Kidney (tissue), 14 donors: ENCODE results near the gene AUTS2. TPM values are rescaled to one million over a fixed set of nuclear protein-coding genes. Genes with fewer than 3 reads are reported as not detected.
A peak's percentile ranks its signal among the peaks of the same experiment; 100 is the strongest.

ENCODE experiments used
- DNase-seq, 5 donors: peaks; one replicate each; pipeline ENCODE4 v3.0.0-alpha.2; 2013 to 2020
- FAIRE-seq: peaks from 2 replicates; lab custom pipeline; 2012; peaks lifted over from hg19 to GRCh38; lab: Jason Lieb, UNC
- H3K27ac ChIP-seq, 2 donors: one replicate each; pipeline ENCODE4 v1.7.0; 2013; ENCODE audit warnings: low read depth in 2 of 2, low read length in 2 of 2, inconsistent platforms in 1 of 2
- H3K27me3 ChIP-seq: one replicate; pipeline ENCODE4 v1.7.1; 2013; ENCODE audit warnings: low read length, inconsistent platforms; ENCODE audit not compliant: control insufficient read depth, insufficient read depth
- H3K36me3 ChIP-seq, 3 donors: one replicate each; pipeline versions ENCODE4 v1.7.0 to v1.7.1; 2013; ENCODE audit warnings: low read length in 3 of 3, control low read depth in 1 of 3, inconsistent platforms in 1 of 3; ENCODE audit not compliant: insufficient read depth in 3 of 3, control insufficient read depth in 2 of 3
- H3K4me1 ChIP-seq, 3 donors: one replicate each; pipeline versions ENCODE4 v1.7.0 to v1.7.1; 2013; ENCODE audit warnings: low read length in 3 of 3, inconsistent platforms in 1 of 3, low read depth in 1 of 3; ENCODE audit not compliant: control insufficient read depth in 2 of 3, insufficient read depth in 2 of 3
- H3K4me3 ChIP-seq, 3 donors: one replicate each; pipeline versions ENCODE4 v1.7.0 to v1.8.1; 2013; ENCODE audit warnings: low read length in 3 of 3, control low read depth in 1 of 3, inconsistent platforms in 1 of 3
- H3K9ac ChIP-seq, 3 donors: one replicate each; pipeline versions ENCODE4 v1.7.0 to v1.7.1; 2013; ENCODE audit warnings: low read length in 3 of 3, control low read depth in 1 of 3, inconsistent platforms in 1 of 3
- H3K9me3 ChIP-seq, 3 donors: one replicate each; pipeline versions ENCODE4 v1.7.0 to v1.7.1; 2013; ENCODE audit warnings: low read length in 3 of 3, control low read depth in 1 of 3, inconsistent platforms in 1 of 3; ENCODE audit not compliant: control insufficient read depth in 2 of 3, insufficient read depth in 1 of 3
- intact Hi-C: fragments of 100-400 bp; cut with DNase I; formaldehyde crosslinking; loops from one replicate; pipeline ENCODE4 v1.11.1; 2022
- polyA plus RNA-seq: library from polyadenylated mRNA; stranded (reverse); fragments of 350-450 nt; fragmentation: Illumina TruSeq; extraction: RNeasy Lipid Tissue Mini Kit (QIAGEN cat#74804); gene quantifications from one replicate; pipeline ENCODE4 v1.2.3, GENCODE V29; 2014; ENCODE audit warnings: low read depth, low replicate concordance; ENCODE audit not compliant: insufficient read depth
- total RNA-seq: library from RNA; stranded (reverse); fragmentation: NEBNext Ultra II Directional; extraction: Animal tissue kit (Norgen Biotek cat#: 25700); gene quantifications from one replicate; pipeline ENCODE4 v1.2.1, GENCODE V29; 2021
- TF ChIP-seq, protein P1 (sequence below): IDR thresholded peaks from 3 replicates; pipeline ENCODE4 v1.5.1; 2012; ENCODE audit warnings: mild to moderate bottlenecking, moderate library complexity, borderline replicate concordance; ENCODE audit not compliant: insufficient read depth; ENCODE audit errors: extremely low read depth
- donor health status: control.
- donor health status: control.
- donor health status: control.
- donor health status: control.
- donor health status: control.
- donor health status: DM: yes; HTN: yes; CAD: no.
- donor health status: Normal renal cell carcinoma (clear cell type).

The AUTS2 gene
- total and polyA plus RNA-seq, 2 donors from 2014 or later, result 5.2 to 33.8 TPM

DNA sequence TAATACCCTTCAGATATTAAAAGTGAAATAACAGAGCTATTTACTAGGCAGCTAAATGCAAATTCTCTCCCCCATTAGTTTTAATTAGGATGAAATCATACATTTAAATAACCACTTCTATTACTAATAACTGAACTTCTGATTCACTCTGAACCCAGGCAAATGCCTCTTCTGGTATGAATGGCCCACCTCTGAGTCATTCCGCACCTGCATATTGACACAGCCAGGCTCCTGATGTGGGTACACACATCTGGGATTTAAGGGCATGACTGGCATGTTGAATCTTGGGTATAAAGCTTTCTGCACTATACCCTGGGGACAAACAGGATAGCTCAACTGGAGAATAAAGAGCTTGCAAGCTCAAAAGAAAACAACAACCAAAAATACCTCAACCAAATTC lies 140.9 kb downstream of the AUTS2 start:
- DNase-seq (no peak), FAIRE-seq (no peak)
- no peaks in the 10 kb centered on the region for H3K36me3 ChIP-seq
- no peaks in the 10 kb centered on the region for H3K4me1 ChIP-seq
- no peak overlapping the region for H3K4me3 ChIP-seq
- H3K9me3 ChIP-seq, result no peaks in the 10 kb centered on the region
- H3K27ac ChIP-seq, result no peak overlapping the region
- TF ChIP-seq, protein P1, sequence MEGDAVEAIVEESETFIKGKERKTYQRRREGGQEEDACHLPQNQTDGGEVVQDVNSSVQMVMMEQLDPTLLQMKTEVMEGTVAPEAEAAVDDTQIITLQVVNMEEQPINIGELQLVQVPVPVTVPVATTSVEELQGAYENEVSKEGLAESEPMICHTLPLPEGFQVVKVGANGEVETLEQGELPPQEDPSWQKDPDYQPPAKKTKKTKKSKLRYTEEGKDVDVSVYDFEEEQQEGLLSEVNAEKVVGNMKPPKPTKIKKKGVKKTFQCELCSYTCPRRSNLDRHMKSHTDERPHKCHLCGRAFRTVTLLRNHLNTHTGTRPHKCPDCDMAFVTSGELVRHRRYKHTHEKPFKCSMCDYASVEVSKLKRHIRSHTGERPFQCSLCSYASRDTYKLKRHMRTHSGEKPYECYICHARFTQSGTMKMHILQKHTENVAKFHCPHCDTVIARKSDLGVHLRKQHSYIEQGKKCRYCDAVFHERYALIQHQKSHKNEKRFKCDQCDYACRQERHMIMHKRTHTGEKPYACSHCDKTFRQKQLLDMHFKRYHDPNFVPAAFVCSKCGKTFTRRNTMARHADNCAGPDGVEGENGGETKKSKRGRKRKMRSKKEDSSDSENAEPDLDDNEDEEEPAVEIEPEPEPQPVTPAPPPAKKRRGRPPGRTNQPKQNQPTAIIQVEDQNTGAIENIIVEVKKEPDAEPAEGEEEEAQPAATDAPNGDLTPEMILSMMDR, result no peak
- no peak overlapping the region for H3K9ac ChIP-seq
- H3K27me3 ChIP-seq, result no peaks in the 10 kb centered on the region
- intact Hi-C loops, result no loop called here

DNA sequence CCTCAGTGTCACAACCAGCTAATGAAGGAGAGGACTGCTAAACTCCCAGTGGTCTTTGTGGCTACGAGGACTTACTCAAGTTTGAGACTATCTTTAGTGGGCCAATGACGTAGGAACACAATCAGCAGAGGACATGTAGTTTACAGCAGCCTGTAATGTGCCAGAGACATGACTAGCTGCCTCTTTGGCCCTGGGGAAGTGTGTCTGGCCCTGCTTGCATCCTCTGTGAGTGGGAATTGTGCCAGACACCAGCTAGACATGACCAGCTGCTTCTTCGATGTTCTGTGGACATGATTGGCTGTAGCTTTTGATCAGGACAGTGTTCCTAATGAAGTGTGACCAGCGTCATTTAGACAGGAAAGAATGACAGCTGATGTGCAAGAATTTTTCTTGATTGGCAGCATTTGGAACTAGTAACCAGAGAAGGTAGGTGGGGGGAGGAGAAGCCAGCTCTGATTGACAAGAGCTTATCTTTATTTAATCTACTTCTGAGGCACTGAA lies 141.7 kb downstream of the AUTS2 start:
- Histone ChIP-seq H3K27ac (no peak overlapping the region), H3K27me3 (no peaks in the 10 kb centered on the region), H3K9me3 (no peaks in the 10 kb centered on the region), H3K36me3 (no peaks in the 10 kb centered on the region), H3K9ac (no peak overlapping the region), H3K4me3 (no peak overlapping the region), H3K4me1 (no peaks in the 10 kb centered on the region)
- no peak for FAIRE-seq
- peak in 1 of 5 donors; percentile 29 for DNase-seq
- TF ChIP-seq, protein P1, result no peak
- intact Hi-C loops, result no loop called here

DNA sequence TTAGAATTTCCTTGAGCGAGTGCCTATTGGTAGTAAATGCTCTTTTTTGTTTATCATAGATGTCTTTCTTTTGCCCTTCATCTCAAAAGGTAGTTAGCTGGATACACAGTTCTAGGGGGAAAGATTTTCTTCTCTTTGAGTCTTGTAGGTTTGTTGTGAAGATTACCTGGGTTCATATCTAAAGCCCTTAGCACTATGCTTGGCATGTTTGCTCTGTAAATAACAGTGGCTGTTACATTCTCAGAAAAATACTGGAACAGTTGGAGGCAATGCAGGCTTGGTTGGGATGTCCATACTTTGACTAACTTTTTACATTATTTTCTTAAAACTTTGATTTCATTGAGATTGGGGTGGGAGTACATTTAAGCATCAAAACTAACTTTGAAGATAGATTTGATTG lies 144.0 kb downstream of the AUTS2 start:
- FAIRE-seq (no peak), DNase-seq (no peak)
- H3K9me3 ChIP-seq, result no peaks in the 10 kb centered on the region

More for the DNA sequence above, 144.0 kb downstream of the AUTS2 start:
- no peak overlapping the region for H3K9ac ChIP-seq
- no peak overlapping the region for H3K27ac ChIP-seq
- H3K4me3 ChIP-seq, result no peak overlapping the region
- H3K27me3 ChIP-seq, result no peaks in the 10 kb centered on the region
- no peaks in the 10 kb centered on the region for H3K36me3 ChIP-seq
- intact Hi-C loops, result no loop called here
- TF ChIP-seq, protein P1, result no peak
- H3K4me1 ChIP-seq, result no peaks in the 10 kb centered on the region
